IMR-90 (cell line): ENCODE measurements around the gene IZUMO2. TPM values are rescaled to one million over a fixed set of nuclear protein-coding genes. Genes with fewer than 3 reads are reported as not detected.

Experiments used
- ATAC-seq: fragments of 200-7000 bp; cut with Tn5 transposase; 2 replicates; pipeline ENCODE4 v1.9.1; 2020; ENCODE audit warnings: low read depth, mild to moderate bottlenecking, moderate library complexity
- BruUV-seq: library from RNA; stranded (reverse); fragments of 400-500 nt; replicated peaks from 2 replicates; lab custom pipeline; 2021; lab: Mats Ljungman, UMichigan
- CTCF ChIA-PET: fragments of 300-600 bp; formaldehyde crosslinking; extraction: SDS; loops from one replicate; lab custom pipeline; 2021; ENCODE audit warnings: antibody characterized with exemption; lab: Yijun Ruan, JAX
- POLR2A ChIA-PET: fragments of 300-600 bp; sonication (Branson Sonifier 250); formaldehyde crosslinking; loops from one replicate; lab custom pipeline; 2022; ENCODE audit warnings: antibody characterized with exemption; ENCODE audit not compliant: unreplicated experiment; lab: Charles Lee
- DNase-seq: peaks from one replicate; pipeline ENCODE4 v3.0.0; 2013
- H2AFZ ChIP-seq: replicated peaks from 2 replicates; pipeline ENCODE3; 2013; ENCODE audit warnings: low read length, mild to moderate bottlenecking; ENCODE audit not compliant: poor library complexity
- H2AK5ac ChIP-seq: 2 replicates; pipeline ENCODE4 v1.6.1; 2013; ENCODE audit warnings: low read depth, low read length, inconsistent platforms
- H2AK9ac ChIP-seq: replicated peaks from 2 replicates; pipeline ENCODE3; 2013; ENCODE audit warnings: mild to moderate bottlenecking, low read depth, low read length, moderate library complexity; ENCODE audit not compliant: poor library complexity
- H2BK120ac ChIP-seq: 2 replicates; pipeline ENCODE4 v1.6.1; 2013; ENCODE audit warnings: low read depth, low read length, inconsistent platforms
- H2BK15ac ChIP-seq: 3 replicates; pipeline ENCODE4 v1.6.1; 2013; ENCODE audit warnings: low read depth, low read length, inconsistent platforms
- H2BK20ac ChIP-seq: 2 replicates; pipeline ENCODE4 v1.6.1; 2013; ENCODE audit warnings: low read depth, mild to moderate bottlenecking, inconsistent platforms, low read length, moderate library complexity
- H2BK5ac ChIP-seq: 2 replicates; pipeline ENCODE4 v1.6.1; 2013; ENCODE audit warnings: mild to moderate bottlenecking, low read depth, low read length, inconsistent platforms; ENCODE audit not compliant: poor library complexity, severe bottlenecking
- H3K14ac ChIP-seq: replicated peaks from 2 replicates; pipeline ENCODE4 v1.6.1; 2013; ENCODE audit warnings: low read depth, low read length, inconsistent platforms
- H3K18ac ChIP-seq: 2 replicates; pipeline ENCODE4 v1.6.1; 2013; ENCODE audit warnings: low read depth, low read length, control low read depth
- H3K23ac ChIP-seq: 2 replicates; pipeline ENCODE4 v1.6.1; 2013; ENCODE audit warnings: low read depth, low read length, inconsistent platforms
- H3K27ac ChIP-seq: 2 replicates; pipeline ENCODE4 v1.5.1; 2013; ENCODE audit warnings: mild to moderate bottlenecking, control low read depth, low read length; ENCODE audit not compliant: insufficient read depth
- H3K27me3 ChIP-seq: 2 replicates; pipeline ENCODE4 v1.6.1; 2013; ENCODE audit warnings: low read length; ENCODE audit not compliant: control insufficient read depth, insufficient read depth
- H3K36me3 ChIP-seq: 2 replicates; pipeline ENCODE4 v1.6.1; 2013; ENCODE audit warnings: low read length, mixed read lengths; ENCODE audit not compliant: control insufficient read depth, insufficient read depth
- H3K4ac ChIP-seq: 2 replicates; pipeline ENCODE4 v1.6.1; 2013; ENCODE audit warnings: low read depth, low read length, inconsistent platforms
- H3K4me1 ChIP-seq: 2 replicates; pipeline ENCODE4 v1.6.1; 2013; ENCODE audit warnings: low read length, mixed read lengths; ENCODE audit not compliant: control insufficient read depth, insufficient read depth
- H3K4me2 ChIP-seq: 2 replicates; pipeline ENCODE4 v1.6.1; 2013; ENCODE audit warnings: low read depth, mild to moderate bottlenecking, control low read depth, low read length, moderate library complexity
- H3K4me3 ChIP-seq: 2 replicates; pipeline ENCODE4 v1.5.1; 2013; ENCODE audit warnings: low read depth, mild to moderate bottlenecking, control low read depth, low read length, moderate library complexity; ENCODE audit not compliant: insufficient read depth
- H3K56ac ChIP-seq: 2 replicates; pipeline ENCODE4 v1.6.1; 2013; ENCODE audit warnings: low read length, inconsistent platforms; ENCODE audit not compliant: insufficient read depth; ENCODE audit errors: extremely low read depth
- H3K79me1 ChIP-seq, 2 experiments: 2 replicates each; pipeline ENCODE4 v1.6.1; 2013; ENCODE audit warnings: low read length in 2 of 2, inconsistent platforms in 1 of 2, low read depth in 1 of 2
- H3K9ac ChIP-seq: 2 replicates; pipeline ENCODE4 v1.6.1; 2013; ENCODE audit warnings: low read depth, low read length, control low read depth
- H3K9me1 ChIP-seq: 2 replicates; pipeline ENCODE4 v1.6.1; 2013; ENCODE audit warnings: low read length, inconsistent platforms; ENCODE audit not compliant: insufficient read depth
- H3K9me3 ChIP-seq: 2 replicates; pipeline ENCODE4 v1.6.1; 2013; ENCODE audit warnings: low read length; ENCODE audit not compliant: control insufficient read depth, insufficient read depth
- H4K20me1 ChIP-seq: 2 replicates; pipeline ENCODE4 v1.6.1; 2013; ENCODE audit warnings: low read length, inconsistent platforms; ENCODE audit not compliant: insufficient read depth
- H4K5ac ChIP-seq: 2 replicates; pipeline ENCODE4 v1.6.1; 2013; ENCODE audit warnings: mild to moderate bottlenecking, low read depth, low read length, control low read depth
- H4K8ac ChIP-seq, 2 experiments: 2 replicates each; pipeline ENCODE4 v1.6.1; 2013; ENCODE audit warnings: low read depth in 2 of 2, low read length in 2 of 2, control low read depth in 1 of 2, inconsistent platforms in 1 of 2
- H4K91ac ChIP-seq: 2 replicates; pipeline ENCODE4 v1.6.1; 2013; ENCODE audit warnings: low read depth, low read length, inconsistent platforms; ENCODE audit not compliant: insufficient read depth
- BHLHE40 ChIP-seq: fragments of 150-350 bp; IDR thresholded peaks from 2 replicates; pipeline ENCODE4 v1.6.1; 2016; ENCODE audit warnings: mild to moderate bottlenecking, low read depth, low read length
- CHD1 ChIP-seq: IDR thresholded peaks from 2 replicates; pipeline ENCODE4 v1.6.1; 2012; ENCODE audit warnings: low read depth, low read length, improper control_type of control experiment
- CTCF ChIP-seq: conservative IDR thresholded peaks from 2 replicates; pipeline ENCODE4 v1.5.1; 2012; ENCODE audit warnings: mild to moderate bottlenecking, low read depth, low read length, improper control_type of control experiment
- ELK1 ChIP-seq: fragments of 150-350 bp; IDR thresholded peaks from 2 replicates; pipeline ENCODE4 v1.6.1; 2016; ENCODE audit warnings: low read depth, mild to moderate bottlenecking, low read length, moderate library complexity, borderline replicate concordance
- MAFK ChIP-seq: IDR thresholded peaks from 2 replicates; pipeline ENCODE4 v1.6.1; 2012; ENCODE audit warnings: low read depth, low read length, improper control_type of control experiment
- MAZ ChIP-seq: IDR thresholded peaks from 2 replicates; pipeline ENCODE4 v1.6.1; 2012; ENCODE audit warnings: low read depth, mild to moderate bottlenecking, low read length, improper control_type of control experiment, moderate library complexity, borderline replicate concordance
- MXI1 ChIP-seq: IDR thresholded peaks from 2 replicates; pipeline ENCODE4 v1.6.1; 2012; ENCODE audit warnings: low read depth, mild to moderate bottlenecking, low read length, moderate library complexity, borderline replicate concordance
- RCOR1 ChIP-seq: IDR thresholded peaks from 2 replicates; pipeline ENCODE4 v1.6.1; 2012; ENCODE audit warnings: mild to moderate bottlenecking, low read length, improper control_type of control experiment; ENCODE audit not compliant: insufficient replicate concordance
- RFX5 ChIP-seq: IDR thresholded peaks from 2 replicates; pipeline ENCODE4 v1.8.0; 2012; ENCODE audit warnings: low read depth, mild to moderate bottlenecking, low read length, moderate library complexity
- USF2 ChIP-seq: fragments of 150-350 bp; IDR thresholded peaks from 2 replicates; pipeline ENCODE4 v1.6.1; 2017; ENCODE audit warnings: mild to moderate bottlenecking, antibody characterized with exemption, low read length, low read depth
- WGBS, 2 experiments: methylation state at CpG; one replicate each; pipeline versions ENCODE4 v1.1.5 to v1.1.7; 2013; ENCODE audit warnings: missing lambda C conversion rate in 2 of 2; ENCODE audit not compliant: insufficient read length in 1 of 2; ENCODE audit errors: extremely low coverage in 2 of 2; 5-methylcytosine and 5-hydroxymethylcytosine counted together
- dilution Hi-C: fragments of 300-500 bp; cut with HindIII; formaldehyde crosslinking; loops from one replicate; pipeline ENCODE4 v1.14.3; 2018; ENCODE audit warnings: low sequenced_read_pairs; ENCODE audit not compliant: unreplicated experiment
- in situ Hi-C: fragments of 300-500 bp; cut with MboI; formaldehyde crosslinking; loops from 3 replicates; pipeline ENCODE4 v1.14.3; 2019; ENCODE audit warnings: low sequenced_read_pairs, inconsistent platforms, mixed read lengths
- intact Hi-C: fragments of 100-400 bp; cut with micrococcal nuclease; formaldehyde crosslinking; loops from 2 replicates; pipeline ENCODE4 v1.10.0; 2022
- polyA plus RNA-seq, 3 experiments: library from polyadenylated mRNA; depleted of rRNA; stranded (reverse); fragments of >200 nt; gene quantifications; 2 replicates each; pipeline ENCODE4 v1.2.3, GENCODE V29; 2012; ENCODE audit warnings: low replicate concordance in 1 of 3
- total RNA-seq: library from RNA; depleted of rRNA; stranded (reverse); fragments of >200 nt; gene quantifications from 2 replicates; pipeline ENCODE4 v1.2.3, GENCODE V29; 2012

The IZUMO2 gene
- total and polyA plus RNA-seq, 2 of the 4 experiments (the other 2 are of a cell fraction), result not detected

- BruUV-seq, result no TSS peak
- CTCF ChIA-PET, result no interaction called here
These were observed 33.3 kb upstream of the IZUMO2 start for GRCh38 chr19:50196322-50196932.

More at GRCh38 chr19:50196322-50196932, 33.3 kb upstream of the IZUMO2 start:
- H2AK5ac ChIP-seq, result no peak overlapping the region
- H3K9ac ChIP-seq, result no peak overlapping the region
- no peak overlapping the region for H4K8ac ChIP-seq
- H3K27ac ChIP-seq, result no peak overlapping the region
- H3K79me1 ChIP-seq, result no peaks in the 10 kb centered on the region
- H3K4me2 ChIP-seq, result no peak overlapping the region
- no peak overlapping the region for H2BK15ac ChIP-seq
- H4K5ac ChIP-seq, result no peak overlapping the region
- H4K20me1 ChIP-seq, result no peaks in the 10 kb centered on the region
- POLR2A ChIA-PET, result no interaction called here
- H2AFZ ChIP-seq, result no peak overlapping the region
- H3K27me3 ChIP-seq, result no peaks in the 10 kb centered on the region
- no peak overlapping the region for H2AK9ac ChIP-seq
- intact Hi-C loops, result no loop called here
- H2BK120ac ChIP-seq, result no peak overlapping the region
- peak overlapping the region; percentile 60 for H2BK5ac ChIP-seq
- H3K36me3 ChIP-seq, result no peaks in the 10 kb centered on the region
- dilution Hi-C loops, result no loop called here
- WGBS, 2 experiments, result 47% methylated on average over 2 of the region's 4 CpGs; no CpG with 5 or more reads in 1 of the 2 experiments
- no peak overlapping the region for H2BK20ac ChIP-seq
- in situ Hi-C loops, result no loop called here
- no peak overlapping the region for H3K4me3 ChIP-seq
- H3K23ac ChIP-seq, result no peak overlapping the region
- no peak overlapping the region for H3K14ac ChIP-seq
- H3K4ac ChIP-seq, result no peak overlapping the region
- H3K4me1 ChIP-seq, result no peaks in the 10 kb centered on the region
- no peak for DNase-seq
- no peak for ATAC-seq
- H3K56ac ChIP-seq, result no peak overlapping the region
- H4K91ac ChIP-seq, result no peak overlapping the region
- H3K18ac ChIP-seq, result no peak overlapping the region
- peaks cover 25% of the 10 kb centered on the region; the same call in 1 of the 2 replicates for H3K9me3 ChIP-seq
- no peaks in the 10 kb centered on the region for H3K9me1 ChIP-seq
- TF ChIP-seq CTCF, result no peak
- TF ChIP-seq RCOR1, result no peak
- TF ChIP-seq RFX5, result no peak
- TF ChIP-seq MXI1, result no peak
- TF ChIP-seq BHLHE40, result no peak
- no peak for TF ChIP-seq MAFK
- TF ChIP-seq ELK1, result no peak
- no peak for TF ChIP-seq USF2
- TF ChIP-seq CHD1, result no peak
- TF ChIP-seq MAZ, result no peak
